ENCODE measurements around the gene SEC24D. TPM values are rescaled to one million over a fixed set of nuclear protein-coding genes. Genes with fewer than 3 reads are reported as not detected.

Gene SEC24D
- total RNA-seq, 1 experiment from 2014 or later, result 35.8 TPM

DNA sequence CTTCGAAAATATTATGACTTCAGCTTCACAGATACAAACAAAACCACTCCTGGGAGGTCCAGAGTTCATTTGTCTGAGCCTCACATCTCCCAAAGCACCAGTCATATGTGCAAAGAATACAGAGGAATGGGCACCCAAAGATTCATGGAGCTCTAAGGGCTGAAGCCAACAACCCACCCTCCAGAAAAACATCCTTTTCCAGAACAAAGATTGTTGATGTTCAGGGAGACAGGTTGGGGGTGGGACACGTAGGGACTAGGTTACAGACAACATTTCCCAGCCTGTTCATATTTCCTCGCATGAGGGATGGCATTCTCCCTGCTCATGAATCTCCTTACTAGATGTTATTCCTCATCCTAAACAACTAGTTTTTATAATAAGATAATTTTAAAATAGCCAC, 79.5 kb downstream of the SEC24D start:
- POLR2A ChIA-PET (ENCODE audit: low non-redundant PET), result no interaction called here
- Histone ChIP-seq H3K27me3 (replicated peaks; ENCODE audit: insufficient read depth, low read depth, low read length, poor library complexity) (no peaks in the 10 kb centered on the region), H3K36me3 (ENCODE audit: insufficient read depth, low read length, poor library complexity, severe bottlenecking) (peaks cover 13% of the 10 kb centered on the region), H3K27ac (ENCODE audit: low read depth, low read length, poor library complexity, severe bottlenecking) (no peak overlapping the region), H3K4me3 (ENCODE audit: low read depth, low read length, poor library complexity, severe bottlenecking) (no peak overlapping the region), H3K9me3 (ENCODE audit: low read depth, low read length, poor library complexity, severe bottlenecking) (no peaks in the 10 kb centered on the region), H3K4me1 (ENCODE audit: insufficient read depth, low read length, poor library complexity, severe bottlenecking) (peaks cover 4% of the 10 kb centered on the region)
- DNase-seq (ENCODE audit: low spot score), result no peak
- BruUV-seq (replicated peaks), result no TSS peak
- intact Hi-C loops (cut with micrococcal nuclease; ENCODE audit: unreplicated experiment), result no loop called here
- TF ChIP-seq, protein P1, sequence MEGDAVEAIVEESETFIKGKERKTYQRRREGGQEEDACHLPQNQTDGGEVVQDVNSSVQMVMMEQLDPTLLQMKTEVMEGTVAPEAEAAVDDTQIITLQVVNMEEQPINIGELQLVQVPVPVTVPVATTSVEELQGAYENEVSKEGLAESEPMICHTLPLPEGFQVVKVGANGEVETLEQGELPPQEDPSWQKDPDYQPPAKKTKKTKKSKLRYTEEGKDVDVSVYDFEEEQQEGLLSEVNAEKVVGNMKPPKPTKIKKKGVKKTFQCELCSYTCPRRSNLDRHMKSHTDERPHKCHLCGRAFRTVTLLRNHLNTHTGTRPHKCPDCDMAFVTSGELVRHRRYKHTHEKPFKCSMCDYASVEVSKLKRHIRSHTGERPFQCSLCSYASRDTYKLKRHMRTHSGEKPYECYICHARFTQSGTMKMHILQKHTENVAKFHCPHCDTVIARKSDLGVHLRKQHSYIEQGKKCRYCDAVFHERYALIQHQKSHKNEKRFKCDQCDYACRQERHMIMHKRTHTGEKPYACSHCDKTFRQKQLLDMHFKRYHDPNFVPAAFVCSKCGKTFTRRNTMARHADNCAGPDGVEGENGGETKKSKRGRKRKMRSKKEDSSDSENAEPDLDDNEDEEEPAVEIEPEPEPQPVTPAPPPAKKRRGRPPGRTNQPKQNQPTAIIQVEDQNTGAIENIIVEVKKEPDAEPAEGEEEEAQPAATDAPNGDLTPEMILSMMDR (conservative IDR thresholded peaks at IDR 0.05; ENCODE audit: low read depth, low read length), result no peak
- no peak for TF ChIP-seq EZH2 (IDR thresholded peaks at IDR 0.05; ENCODE audit: borderline replicate concordance, low read depth, low read length, poor library complexity, severe bottlenecking)
- CTCF ChIA-PET, result no interaction called here

DNA sequence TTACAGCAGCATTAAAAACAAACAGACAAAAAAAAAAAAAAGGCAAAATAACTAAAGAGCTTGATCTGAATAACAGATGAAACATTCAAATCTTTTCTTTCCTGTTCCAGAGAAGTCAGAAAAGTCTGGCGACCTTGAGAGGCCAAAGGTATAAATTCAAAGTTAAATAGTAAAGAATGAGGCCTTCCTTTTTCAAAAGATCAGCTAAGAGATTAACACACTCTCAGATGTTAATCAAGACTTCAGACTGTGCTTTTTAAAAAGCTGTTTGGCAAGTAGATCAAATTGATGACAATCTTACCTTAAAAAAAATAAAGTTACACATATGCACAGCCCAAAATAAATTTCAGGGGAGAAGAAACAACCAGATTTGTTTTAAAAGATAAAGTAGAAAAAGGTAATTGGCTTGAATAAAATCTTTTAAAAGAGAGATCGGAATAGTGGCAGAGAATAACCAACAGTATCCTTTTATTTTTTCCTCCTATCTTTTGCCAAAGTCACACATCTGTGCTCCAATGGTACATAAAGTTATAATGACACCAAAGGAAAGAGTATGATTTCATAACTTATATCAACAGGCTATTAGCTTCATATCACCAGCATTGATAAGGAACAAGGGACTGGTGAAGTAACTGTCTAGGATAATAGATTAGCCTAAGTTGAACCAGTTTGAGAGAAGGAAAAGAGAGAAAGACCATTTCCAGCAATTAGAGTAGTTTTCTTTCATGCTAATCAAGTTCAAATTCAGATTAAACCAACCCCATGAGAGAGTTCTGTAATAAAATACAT, 80.3 kb downstream of the SEC24D start:
- H3K4me1 ChIP-seq (ENCODE audit: insufficient read depth, low read length, poor library complexity, severe bottlenecking), result peaks cover 4% of the 10 kb centered on the region
- intact Hi-C loops (cut with micrococcal nuclease; ENCODE audit: unreplicated experiment), result no loop called here
- no peaks in the 10 kb centered on the region for H3K27me3 ChIP-seq (replicated peaks; ENCODE audit: insufficient read depth, low read depth, low read length, poor library complexity)
- H3K9me3 ChIP-seq (ENCODE audit: low read depth, low read length, poor library complexity, severe bottlenecking), result no peaks in the 10 kb centered on the region
- H3K36me3 ChIP-seq (ENCODE audit: insufficient read depth, low read length, poor library complexity, severe bottlenecking), result peaks cover 14% of the 10 kb centered on the region
- no TSS peak for BruUV-seq (replicated peaks)
- DNase-seq (ENCODE audit: low spot score), result no peak
- TF ChIP-seq, protein P1 (conservative IDR thresholded peaks at IDR 0.05; ENCODE audit: low read depth, low read length), result no peak
- TF ChIP-seq EZH2 (IDR thresholded peaks at IDR 0.05; ENCODE audit: borderline replicate concordance, low read depth, low read length, poor library complexity, severe bottlenecking), result no peak
- CTCF ChIA-PET, result no interaction called here
- no peak overlapping the region for H3K4me3 ChIP-seq (ENCODE audit: low read depth, low read length, poor library complexity, severe bottlenecking)
- POLR2A ChIA-PET (ENCODE audit: low non-redundant PET), result no interaction called here
- no peak overlapping the region for H3K27ac ChIP-seq (ENCODE audit: low read depth, low read length, poor library complexity, severe bottlenecking)

DNA sequence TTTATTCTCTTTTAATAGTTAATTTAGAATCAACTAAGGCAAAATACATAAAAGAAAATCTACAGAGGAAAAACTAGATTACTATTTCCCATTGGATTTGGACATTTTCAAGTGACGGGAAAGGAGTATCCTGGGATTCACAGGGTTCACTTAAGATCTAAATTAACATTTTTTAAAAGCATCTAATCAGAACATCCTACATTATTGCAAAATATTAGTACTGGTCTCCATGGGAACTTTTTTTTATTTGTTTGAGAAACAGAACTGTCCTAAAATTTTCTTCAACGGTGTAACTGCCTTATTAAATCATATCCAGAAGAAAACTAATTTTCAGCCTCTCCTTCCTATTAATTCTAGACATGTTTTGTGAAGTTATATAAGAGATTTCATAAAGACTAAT, 81.0 kb downstream of the SEC24D start:
- no TSS peak for BruUV-seq (replicated peaks)
- POLR2A ChIA-PET (ENCODE audit: low non-redundant PET), result no interaction called here
- H3K9me3 ChIP-seq (ENCODE audit: low read depth, low read length, poor library complexity, severe bottlenecking), result no peaks in the 10 kb centered on the region
- peaks cover 19% of the 10 kb centered on the region for H3K36me3 ChIP-seq (ENCODE audit: insufficient read depth, low read length, poor library complexity, severe bottlenecking)
- H3K27ac ChIP-seq (ENCODE audit: low read depth, low read length, poor library complexity, severe bottlenecking), result no peak overlapping the region
- intact Hi-C loops (cut with micrococcal nuclease; ENCODE audit: unreplicated experiment), result no loop called here
- no peak for DNase-seq (ENCODE audit: low spot score)
- no peak for TF ChIP-seq EZH2 (IDR thresholded peaks at IDR 0.05; ENCODE audit: borderline replicate concordance, low read depth, low read length, poor library complexity, severe bottlenecking)
- TF ChIP-seq, protein P1 (conservative IDR thresholded peaks at IDR 0.05; ENCODE audit: low read depth, low read length), result no peak
- no peaks in the 10 kb centered on the region for H3K27me3 ChIP-seq (replicated peaks; ENCODE audit: insufficient read depth, low read depth, low read length, poor library complexity)
- H3K4me3 ChIP-seq (ENCODE audit: low read depth, low read length, poor library complexity, severe bottlenecking), result no peak overlapping the region
- peaks cover 4% of the 10 kb centered on the region for H3K4me1 ChIP-seq (ENCODE audit: insufficient read depth, low read length, poor library complexity, severe bottlenecking)
- CTCF ChIA-PET, result no interaction called here

All from A673 (cell line).